Upper lobe of left lung (tissue), 4 donors: Measurements from ENCODE around the gene PPP6R1.

Source experiments
- CTCF ChIP-seq, 6 experiments: fragments of 450-650 bp in 4 of 6; fragments of 200-600 bp in 2 of 6; sonication (generic) in 2 of 6; IDR thresholded peaks; one replicate each; pipeline ENCODE4 v1.5.1; 2016 to 2019; ENCODE audit warnings: antibody characterized with exemption in 6 of 6
- EP300 ChIP-seq, 4 donors: sonication (generic); formaldehyde crosslinking; IDR thresholded peaks; one replicate each; pipeline ENCODE4 v1.5.1; 2017; ENCODE audit warnings: antibody characterized with exemption in 4 of 4, control low read depth in 2 of 4

- TF ChIP-seq CTCF (IDR thresholded peaks at IDR 0.05), result no peak
- no peak for TF ChIP-seq EP300 (IDR thresholded peaks at IDR 0.05)
Measured at GRCh38 chr19:55275851-55276719, 17.3 kb upstream of the PPP6R1 start.
